GM18873 (cell line): ENCODE data around the gene TRIM14.
"Not testable (repeated sequence)": the region's sequence is repeated elsewhere in the genome, so short reads cannot be mapped to it uniquely, and the experiment has no call there.

Experiments used
- ATAC-seq: cut with Tn5 transposase; IDR thresholded peaks from one replicate; pipeline ENCODE4 v1.9.1; 2021; ENCODE audit warnings: mild to moderate bottlenecking, moderate library complexity, moderate number of reproducible peaks; ENCODE audit not compliant: unreplicated experiment, low FRiP score

Gene TRIM14

DNA sequence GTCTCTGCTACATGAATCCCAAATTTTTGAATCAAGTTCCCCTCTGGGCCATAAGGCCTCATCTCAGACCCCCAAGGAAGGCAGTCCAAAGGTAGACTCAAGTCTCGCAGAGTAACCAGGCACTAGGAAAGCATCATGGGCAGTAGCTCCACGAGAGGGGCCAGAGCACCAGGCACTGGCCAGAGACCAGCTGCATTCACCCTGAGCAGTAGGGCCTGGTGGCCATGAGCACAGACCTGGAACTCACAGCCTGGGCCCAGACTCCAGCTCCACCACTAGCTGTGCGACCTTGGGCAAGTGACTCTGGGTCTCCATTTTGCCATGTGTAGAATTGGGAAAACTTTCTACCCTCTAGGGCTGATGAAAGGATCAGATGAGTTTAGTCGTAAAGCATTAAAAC lies 34.0 kb downstream of the TRIM14 start:
- ATAC-seq: no peak

DNA sequence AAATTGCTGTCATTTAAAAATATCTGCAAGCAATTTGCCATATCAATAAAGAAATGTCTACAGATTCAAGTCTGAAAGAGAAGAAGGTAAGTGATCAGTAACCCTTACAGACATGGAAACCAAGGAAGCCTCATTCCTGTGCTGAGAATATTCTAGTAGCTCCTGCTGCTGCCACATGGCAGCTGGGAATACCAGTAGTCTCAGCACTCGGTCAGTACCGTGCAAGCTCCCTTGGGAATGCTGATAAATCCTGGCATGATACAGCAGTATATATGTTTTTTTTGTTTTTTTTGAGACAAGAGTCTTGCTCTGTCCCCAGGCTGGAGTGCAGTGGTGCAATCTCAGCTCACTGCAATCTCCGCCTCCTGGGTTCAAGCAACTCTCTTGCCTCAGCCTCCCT lies 34.6 kb downstream of the TRIM14 start:
- ATAC-seq: no peak

DNA sequence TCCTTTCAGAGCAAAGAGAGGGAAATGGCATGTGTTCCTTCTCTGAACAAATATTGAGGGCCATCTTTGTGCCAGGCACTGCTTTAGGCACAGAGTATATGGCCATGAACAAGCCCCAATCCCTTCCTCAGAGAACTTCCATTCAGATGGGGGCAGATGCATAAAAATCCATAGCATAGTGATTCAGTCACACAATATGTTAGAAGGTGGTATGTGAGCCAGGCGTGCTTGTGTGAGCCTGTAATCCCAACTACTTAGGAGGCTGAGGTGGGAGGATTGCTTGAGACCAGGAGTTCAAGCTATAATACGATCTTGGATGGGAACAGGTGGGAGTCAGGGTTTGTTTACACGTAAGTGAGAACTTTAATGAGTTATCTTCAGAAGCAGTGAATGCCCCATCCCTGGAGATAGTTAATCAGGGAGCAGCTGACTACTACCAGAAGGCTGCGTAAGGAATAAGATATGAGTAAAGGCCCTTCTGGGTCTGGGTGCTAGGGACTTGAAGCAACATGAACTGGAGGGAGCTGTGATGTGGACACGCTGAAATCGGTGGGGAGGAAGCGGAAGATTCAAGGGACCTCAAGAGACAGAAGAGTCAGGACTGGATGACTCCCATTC lies 35.3 kb downstream of the TRIM14 start:
- no peak for ATAC-seq

DNA sequence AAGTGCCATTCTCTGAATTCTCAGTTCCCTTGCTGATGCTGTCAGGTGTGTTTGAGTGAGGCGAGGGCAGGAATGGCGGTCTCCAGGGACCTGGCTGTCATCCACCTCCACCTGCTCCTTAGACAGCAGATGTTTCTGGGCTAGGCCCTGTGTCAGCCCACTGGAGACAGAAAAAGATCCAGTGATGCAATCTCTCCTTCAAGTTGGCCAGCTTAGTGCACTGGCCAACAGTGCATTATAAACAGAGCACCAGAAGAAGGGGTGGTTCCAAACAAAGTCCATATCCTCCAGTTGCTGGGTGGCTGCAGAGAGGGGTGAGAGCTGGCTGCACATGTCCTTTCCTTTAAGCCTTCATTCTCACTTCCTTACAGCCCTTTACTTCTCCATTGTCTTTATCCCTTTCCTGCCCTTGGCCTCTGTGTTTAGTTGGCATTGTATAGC lies 35.9 kb downstream of the TRIM14 start:
- ATAC-seq: no peak

DNA sequence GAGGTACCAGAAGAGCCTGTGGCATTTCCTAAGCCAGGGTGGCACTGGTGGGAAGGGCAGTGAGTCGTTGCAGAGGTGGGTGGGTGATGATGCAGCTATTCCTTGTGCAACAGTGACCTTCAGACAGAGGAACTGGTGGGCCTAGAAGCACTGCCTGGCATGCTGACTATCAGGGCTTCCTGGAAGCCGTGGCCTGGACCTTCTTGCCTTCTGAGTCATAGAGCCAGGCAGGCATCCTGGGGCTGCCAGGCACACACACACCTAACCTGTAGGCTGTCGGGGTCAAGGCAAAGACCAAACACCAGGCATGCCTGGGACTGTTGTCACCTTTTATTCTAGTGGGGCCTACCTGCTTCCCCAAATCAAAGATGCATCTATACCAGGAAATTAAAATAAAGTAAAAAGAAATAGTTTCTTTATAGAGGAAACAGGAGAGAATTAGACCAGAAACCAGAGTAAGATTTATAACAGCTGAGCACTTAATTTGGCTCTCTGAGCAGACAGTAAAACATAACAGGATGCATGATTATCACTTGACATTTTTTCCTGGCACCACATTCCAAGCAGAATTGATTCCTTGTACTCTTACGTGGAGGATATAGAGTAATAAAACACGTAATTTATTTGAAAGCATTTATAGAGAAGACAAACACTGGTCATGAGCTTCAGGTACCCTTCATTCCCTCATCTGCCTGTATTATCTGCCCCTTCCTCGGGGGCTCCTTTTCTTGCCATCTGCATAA lies 37.4 kb downstream of the TRIM14 start:
- ATAC-seq: no peak

DNA sequence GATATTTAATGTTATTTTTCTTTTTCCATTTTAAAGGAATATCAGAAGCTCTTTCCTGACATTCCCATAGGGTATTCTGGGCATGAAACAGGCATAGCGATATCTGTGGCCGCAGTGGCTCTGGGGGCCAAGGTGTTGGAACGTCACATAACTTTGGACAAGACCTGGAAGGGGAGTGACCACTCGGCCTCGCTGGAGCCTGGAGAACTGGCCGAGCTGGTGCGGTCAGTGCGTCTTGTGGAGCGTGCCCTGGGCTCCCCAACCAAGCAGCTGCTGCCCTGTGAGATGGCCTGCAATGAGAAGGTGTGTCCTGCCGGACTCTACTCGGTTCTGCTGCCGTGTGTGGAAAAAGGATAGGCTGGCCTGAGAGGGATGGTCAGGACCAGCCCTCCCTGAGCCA lies 38.2 kb downstream of the TRIM14 start:
- ATAC-seq: no peak

DNA sequence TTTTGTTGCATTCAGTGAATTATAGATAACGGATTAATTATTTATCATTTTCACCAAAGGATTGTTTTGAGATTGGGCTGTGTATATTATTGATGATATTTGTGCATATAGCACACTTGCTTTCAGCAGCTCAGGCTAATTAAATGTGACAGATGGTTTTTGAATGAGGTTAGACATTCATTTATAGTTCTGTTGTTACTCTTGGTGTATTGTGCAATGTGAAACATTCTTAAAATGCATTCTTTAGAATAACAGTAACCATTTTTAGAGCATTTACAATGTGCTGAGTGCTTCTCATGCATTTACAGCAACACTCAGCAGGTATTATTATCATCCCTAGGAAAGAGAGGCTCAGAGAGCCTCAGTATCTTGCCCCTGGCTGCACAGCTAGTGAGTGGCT lies 38.7 kb downstream of the TRIM14 start:
- no peak for ATAC-seq

DNA sequence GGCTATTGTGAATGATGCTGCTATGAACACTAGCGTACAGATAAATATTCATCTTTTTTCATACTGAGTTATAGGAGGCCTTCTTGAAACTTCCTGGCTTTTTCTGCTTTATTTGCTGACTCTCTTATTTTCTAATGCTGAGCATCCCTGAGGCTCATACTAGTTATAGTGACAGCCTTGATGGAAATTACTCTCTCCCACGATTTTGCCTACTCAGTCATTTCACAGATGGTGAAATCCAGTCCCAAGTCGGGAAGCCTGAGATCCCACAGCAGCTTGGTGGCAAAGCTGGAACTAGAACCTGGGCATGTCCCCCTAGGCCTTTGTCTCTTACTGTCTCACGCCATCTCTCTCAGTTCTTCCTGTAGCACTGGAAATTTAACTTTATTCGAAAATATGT lies 40.1 kb downstream of the TRIM14 start:
- ATAC-seq: no peak

DNA sequence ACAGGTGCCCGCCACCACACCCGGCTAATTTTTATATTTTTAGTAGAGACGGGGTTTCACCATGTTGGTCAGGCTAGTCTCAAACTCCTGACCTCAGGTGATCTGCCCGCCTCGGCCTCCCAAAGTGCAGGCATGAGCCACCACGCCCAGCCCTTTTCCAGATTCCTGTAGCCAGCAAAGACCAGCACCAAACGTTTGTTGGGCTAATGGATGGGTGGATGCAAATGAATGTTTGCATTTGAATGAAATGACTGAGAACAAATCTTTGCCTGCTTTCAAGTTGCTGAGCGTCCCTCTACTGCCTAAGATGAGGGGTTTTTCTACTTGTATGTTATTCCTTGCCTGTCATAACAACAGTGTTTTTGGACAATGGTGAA lies 42.5 kb downstream of the TRIM14 start:
- not testable (repeated sequence) for ATAC-seq

DNA sequence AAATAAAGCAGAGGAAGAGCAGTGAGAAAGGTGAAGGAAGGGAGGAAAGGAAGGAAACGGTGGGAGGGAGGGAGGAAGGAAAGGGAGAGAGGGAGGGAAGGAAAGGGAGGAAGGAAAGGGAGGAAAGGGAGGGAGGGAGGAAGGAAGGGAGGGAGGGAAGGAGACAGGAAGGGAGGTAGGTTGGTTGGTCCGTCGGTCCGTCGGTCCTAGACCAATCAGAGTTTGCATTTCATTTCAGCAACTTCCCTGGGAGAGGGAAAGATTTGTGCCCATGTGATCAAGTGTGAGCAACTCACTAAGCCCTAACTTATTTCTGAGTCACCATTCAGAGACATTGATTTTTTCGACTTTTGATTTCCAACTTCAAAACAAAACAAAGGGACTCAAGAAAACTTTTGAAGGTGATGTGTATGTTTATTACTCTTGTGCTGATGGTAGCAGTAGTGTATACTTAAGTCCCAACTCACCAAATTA lies 43.7 kb downstream of the TRIM14 start:
- no peak for ATAC-seq

DNA sequence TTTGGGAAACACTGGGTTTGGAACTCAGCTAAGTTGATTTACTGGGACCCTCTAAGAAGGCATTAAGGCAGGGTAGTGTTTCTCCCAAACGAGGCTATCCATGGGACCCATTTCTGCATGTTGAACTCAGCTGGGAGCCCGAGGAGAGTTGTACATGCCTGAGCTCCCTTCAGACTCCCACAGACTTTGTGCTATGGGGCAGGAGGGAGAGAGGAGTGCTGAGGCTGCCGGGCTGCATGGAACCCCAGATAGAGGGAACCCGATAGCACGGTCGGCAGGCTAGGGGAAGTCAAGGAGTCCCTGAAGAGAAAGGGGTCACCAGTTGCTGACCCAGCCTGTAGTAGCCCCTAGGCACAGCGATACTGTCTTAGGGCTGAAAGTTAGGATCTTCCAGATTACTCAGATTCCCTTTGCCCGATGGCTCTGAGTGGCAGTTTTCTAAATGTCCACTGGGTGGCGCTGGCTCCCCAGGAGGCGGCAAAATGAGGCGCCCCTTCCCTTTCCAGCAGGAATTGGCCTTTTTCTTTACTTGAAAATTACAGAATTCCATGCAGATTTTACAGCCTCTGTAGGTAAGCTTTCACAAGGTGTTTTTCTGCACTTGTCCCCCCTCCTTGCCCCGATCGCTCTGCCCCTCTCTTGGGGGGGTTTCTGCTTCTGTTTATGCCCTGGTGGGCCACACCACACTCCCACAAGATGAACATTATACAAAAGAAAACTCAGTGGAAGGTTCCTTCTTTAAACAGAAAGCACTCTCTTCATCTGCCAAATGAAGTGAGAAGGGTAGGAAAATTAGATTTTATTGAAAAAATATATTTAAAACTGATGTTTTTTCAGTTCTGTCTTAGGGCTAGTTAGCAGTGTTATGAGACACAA lies 44.7 kb downstream of the TRIM14 start:
- no peak for ATAC-seq

DNA sequence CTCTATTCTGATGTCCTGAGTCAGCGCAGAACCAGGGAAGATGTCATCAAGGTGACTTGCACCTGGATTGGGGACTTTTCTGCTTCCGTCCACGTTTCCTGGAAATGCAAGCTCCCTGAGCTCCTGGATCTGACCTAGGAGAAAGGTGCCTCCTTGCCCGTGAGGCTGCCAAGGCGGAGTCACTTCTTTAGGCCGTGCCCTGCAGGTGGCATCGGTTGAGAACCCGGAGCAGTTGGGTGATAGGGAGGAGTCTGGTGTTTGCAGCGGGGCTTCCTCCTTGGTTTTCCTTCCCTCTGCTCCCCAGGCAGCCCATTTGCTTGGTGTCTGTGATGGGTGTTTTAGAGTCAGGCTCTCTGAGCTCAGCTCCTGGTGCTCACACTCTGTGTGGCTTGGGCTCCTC lies 47.3 kb downstream of the TRIM14 start:
- no peak for ATAC-seq

DNA sequence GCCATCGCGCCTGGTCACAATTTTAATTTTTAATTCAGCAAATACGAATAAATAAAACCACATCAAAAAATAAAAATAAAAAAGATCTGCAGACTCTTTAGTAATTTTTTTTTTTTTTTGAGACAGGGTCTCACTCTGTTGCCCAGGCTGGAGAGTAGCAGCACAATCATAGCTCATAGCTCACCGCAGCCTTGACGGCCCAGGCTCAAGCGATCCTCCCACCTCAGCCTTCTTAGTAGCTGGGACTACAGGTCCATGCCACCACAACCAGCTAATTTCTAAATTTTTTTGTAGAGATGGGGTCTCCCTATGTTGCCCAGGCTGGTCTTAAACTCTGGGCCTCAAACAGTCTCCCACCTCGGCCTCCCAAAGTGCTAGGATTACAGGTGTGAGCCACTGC lies 48.3 kb downstream of the TRIM14 start:
- ATAC-seq: no peak

DNA sequence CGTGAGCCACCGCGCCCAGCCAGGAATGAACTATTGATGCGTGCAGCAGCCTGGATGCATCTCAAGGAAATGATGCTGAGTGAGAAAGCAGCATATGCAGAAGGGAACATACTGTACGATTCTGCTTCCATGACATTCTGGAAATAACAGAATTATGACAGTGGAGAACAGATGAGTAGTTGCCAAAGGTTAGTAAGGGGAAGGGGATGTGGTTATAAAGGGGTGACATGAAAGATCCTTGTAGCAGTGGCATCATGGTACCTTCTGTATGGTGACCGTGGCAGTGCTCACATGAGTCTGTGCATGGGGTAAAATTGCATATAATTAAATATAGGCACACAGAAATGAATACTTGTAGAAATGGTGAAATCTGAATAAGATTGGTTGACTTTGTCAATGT lies 49.5 kb downstream of the TRIM14 start:
- no peak for ATAC-seq

DNA sequence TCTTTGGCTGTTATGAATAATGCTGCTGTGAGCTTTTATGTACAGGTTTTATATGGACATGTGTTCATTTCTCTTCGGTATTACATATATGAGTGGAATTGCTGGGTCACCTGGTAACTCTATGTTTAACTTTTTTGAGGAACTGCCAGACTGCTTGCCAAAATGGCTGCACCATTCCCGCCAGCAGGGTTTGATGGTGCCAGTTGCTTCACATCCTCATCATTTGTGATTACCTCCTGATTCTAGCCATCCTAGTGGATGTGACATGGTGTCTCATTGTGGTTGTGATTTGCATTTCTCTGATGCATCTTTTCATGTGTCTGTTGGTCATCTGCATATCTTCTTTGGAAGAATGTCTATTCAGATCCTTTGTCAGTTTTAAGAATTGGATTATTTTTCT lies 51.8 kb downstream of the TRIM14 start:
- ATAC-seq: no peak

DNA sequence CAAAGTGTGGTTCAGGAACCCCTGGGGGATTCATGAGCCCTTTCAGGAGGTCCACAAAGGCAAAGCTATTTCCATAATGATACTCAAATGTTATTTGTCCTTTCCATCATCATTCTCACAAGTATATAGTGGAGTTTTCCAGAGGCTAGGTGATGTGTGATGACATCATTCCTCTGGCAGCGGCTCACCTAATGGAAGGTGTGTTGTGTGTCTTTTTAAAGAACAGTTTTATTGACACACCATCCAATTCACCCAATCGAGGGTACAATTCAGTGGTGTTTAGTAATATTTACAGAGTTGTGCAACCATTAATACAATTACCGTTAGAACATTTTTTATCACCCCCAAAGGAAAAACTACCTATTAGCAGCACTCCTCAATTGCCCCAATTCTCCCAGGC lies 52.8 kb downstream of the TRIM14 start:
- no peak for ATAC-seq

DNA sequence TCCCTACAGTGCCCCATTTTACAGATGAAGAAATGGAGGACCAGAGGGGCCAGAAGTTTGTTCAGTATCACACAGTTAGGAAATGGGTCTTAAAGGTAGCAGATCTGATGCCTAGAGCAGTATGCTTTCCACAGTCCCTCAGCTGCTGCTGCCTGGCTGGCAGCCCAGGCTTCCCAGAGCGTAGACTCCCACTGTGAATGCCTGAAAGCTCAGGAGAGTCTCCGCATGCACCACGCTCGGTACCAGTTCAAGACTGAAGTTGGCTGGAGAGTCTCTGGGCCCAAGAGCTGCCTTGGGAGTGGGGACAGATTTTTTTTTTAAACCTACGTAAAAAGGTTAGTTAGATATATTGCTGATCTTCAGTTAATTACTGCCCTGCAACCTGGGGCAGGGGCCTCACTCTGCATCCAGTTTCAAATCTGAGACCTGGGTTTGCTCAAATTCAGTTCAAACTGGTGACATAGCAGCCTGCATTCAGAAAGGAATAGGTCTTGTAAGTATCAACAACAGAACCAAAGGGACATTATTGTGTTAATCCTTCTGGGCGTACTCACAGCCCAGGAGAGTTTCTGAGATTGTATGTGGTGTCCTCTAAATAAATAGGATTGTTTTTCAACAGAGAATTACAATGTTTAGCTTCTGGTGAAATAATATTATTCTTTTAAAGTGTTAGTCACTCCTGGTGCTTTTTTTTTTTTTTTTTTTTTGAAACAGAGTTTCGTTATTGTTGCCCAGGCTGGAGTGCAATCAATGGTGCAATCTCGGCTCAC lies 54.2 kb downstream of the TRIM14 start:
- ATAC-seq: no peak

DNA sequence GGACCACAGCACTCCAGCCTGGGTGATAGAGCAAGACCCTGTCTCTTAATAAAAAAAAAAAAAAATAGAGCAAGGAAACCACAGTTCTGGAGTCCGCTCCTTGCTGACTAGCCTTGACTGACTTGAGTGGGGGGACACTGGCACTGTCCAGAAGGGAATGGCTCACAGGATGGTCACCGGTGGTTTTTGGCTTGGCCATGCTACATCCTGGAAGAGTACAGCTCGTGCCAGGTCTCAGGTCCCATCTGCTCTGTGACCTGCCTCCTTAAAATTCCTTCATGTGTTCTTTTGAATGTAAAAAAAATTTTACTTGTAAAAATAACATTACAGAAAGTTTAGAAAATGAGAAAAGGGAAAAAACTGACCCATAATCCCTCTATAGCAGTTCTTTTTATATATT lies 56.9 kb downstream of the TRIM14 start:
- ATAC-seq: no peak

DNA sequence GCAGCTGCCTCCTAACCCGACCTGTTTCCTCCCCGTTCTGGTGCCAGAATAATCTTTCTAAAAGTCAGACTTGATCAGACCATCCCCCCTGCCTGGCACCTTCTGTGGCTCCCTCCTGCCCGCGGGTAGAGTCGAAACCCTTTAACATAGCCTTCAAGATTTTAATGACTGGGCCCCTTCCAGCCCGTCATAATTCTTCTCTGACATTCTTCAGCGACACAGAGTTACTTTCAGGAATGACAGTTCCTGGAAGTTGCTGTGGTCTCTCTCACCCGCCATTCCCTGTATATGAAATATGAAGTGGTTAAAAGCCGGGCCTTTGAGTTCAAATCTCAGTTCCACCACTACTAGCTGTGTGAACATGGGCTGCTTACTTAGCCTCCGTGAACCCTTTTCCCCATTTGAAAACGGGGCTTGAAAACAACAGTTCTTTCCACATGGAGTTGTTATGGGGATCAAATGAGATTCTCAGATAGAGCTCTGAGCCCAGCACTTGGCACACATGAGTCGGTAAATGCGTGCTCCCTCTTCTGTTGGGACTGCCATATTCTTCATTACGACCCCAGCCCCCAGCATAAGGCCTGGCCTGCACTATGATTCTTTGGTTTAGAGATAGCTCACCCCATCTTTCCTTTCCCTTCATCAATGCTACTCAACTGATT lies 61.8 kb downstream of the TRIM14 start:
- ATAC-seq: no peak
